GM19025 (cell line): ENCODE results near the gene ATXN2.
"Not testable (repeated sequence)": the region's sequence is repeated elsewhere in the genome, so short reads cannot be mapped to it uniquely, and the experiment has no call there.

Experiments used
- ATAC-seq: cut with Tn5 transposase; IDR thresholded peaks from one replicate; pipeline ENCODE4 v1.9.1; 2021; ENCODE audit warnings: mild to moderate bottlenecking, low read depth, moderate library complexity; ENCODE audit not compliant: unreplicated experiment

The ATXN2 gene

DNA sequence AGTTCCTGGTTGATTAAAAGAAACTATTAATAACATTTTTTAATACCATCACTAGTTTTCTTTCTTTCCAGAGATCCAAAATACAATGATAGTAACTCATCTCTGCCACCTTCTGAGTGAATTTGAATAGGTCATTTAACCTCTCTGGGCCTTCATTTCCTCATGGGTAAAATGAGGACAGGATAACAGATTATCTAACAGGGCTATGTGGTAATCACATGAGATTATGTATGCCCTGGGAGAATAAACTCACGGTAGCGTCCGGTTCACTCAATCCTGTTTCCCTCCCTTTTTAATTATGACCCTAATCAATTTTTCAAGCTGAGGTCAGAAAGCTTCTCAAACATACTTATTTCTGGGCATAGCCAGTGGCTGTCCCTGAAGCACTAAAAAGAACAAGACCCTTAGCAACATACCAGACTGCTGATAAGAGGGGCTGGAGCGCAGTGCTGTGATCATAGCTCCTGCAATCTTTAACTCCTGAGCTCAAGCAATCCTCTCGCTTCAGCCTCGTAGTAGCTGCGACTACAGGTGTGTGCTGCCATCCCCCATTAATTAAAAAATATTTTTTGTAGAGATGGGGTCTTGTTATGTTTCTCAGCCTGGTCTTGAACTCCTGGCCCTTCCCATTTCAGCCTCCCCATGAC, 24.2 kb downstream of the ATXN2 start:
- ATAC-seq = no peak

DNA sequence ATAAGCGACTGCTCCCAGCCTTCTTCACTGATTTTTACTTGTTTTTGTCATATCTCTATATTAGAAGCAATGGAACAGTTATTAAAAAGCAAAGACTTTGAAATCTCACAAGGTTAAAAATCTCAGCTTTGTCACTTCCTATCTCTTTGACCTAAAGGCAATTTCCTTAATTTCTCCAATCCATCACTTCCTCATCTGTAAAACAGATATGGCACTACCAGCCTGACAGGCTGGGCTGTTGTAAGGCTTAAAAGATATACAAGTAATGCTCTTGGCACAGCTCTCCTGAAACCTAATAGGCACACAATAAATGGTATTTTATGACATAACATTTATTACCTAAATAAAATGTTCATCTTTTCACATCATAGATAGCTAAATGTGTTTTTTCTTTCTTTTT, 25.6 kb downstream of the ATXN2 start:
- ATAC-seq = no peak

DNA sequence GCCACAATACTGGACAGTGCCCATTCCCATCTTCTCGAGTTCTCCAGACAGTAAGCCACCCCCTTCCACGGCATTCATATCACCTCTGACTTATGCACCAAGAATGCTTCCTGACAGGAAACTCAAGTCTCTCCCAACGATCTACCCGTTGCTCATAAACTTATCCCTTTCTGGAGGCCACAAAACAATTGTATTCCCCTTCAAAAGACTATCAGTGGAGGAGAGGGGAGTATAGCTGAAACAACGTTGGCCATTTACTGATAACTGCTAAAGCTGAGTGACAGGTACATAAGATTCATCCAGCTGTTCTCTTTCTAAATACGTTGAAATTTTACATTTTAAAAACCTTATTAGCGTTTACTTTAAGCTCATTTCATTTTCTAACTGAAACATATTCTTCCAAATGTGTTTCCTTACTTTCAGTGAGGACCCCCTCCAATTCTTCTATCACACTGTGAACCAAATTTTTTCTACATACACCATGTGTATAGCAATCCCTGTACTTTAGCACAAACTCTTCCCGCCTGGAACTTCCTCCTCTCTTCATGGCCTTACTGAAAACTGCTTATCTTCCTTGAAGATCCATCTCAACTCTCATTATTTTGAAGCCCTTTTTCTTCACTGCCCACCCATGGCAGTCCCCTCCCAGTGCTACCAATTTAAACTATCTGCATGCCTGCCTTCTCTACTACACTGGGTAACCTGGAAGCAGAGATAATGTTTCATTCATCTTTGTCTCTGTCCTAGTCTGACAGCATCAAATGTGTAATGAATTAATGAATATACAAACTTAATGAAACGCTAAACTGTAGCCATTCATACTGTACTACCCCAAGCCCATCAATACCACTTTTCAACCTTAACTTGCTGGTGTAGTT, 28.8 kb downstream of the ATXN2 start:
- no peak for ATAC-seq

DNA sequence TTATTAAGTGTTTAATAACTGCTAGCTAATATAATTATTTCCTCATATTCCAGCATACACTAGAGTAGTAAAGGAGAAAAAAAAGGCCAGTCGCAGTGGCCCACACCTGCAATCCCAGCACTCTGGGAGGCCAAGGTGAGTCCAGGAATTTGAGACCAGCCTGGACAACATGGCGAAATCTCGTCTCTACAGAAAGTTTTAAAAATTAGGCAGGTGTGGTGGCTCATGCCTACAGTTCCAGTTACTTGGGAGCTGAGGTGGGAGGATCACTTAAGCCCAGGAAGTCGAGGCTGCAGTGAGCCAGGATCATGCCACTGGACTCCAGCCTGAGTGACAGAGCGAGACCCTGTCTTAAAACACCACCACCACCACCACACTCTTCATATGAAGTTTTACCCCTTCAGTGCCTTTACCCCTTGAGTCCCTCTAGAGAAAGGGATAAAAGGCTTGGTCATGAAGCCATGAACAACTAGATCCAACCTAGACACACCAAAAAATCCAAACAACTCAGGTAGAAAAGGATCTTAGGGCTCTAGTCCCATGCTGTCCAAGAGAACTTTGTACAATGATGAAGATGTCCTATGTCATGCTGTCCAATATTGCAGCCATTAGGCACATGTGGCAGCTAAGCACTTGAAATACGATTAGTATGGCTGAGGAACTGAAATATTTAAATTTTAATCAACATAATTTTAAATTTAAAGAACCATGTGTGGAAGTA, 29.6 kb downstream of the ATXN2 start:
- ATAC-seq = no peak

DNA sequence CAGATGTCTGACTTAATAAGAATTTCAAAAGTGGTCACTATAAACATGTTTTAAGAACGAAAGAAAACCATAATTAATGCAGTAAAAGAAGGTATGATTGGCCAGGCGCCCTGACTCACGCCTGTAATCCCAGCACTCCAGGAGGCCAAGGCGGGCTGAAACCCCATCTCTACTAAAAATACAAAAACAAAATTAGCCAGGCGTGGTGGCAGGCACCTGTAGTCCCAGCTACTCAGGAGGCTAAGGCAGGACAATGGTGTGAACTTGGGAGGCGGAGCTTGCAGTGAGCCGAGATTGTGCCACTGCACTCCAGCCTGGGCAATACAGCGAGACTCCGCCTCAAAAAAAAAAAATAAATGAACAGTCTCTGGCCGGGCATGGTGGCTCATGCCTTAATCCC, 38.3 kb downstream of the ATXN2 start:
- ATAC-seq = not testable (repeated sequence)

DNA sequence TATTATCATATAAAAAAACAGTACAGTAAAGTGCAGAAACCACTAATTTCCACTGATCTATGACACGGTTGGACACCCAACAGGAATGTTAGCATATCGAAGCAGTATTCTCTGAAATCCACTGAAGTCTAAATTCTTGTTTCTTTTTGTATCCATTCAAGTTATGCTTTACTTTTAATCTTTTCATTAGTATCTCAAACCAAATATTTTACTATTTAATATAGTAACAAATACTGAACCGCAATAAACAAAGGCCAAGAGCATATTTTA, 41.1 kb downstream of the ATXN2 start:
- no peak for ATAC-seq

DNA sequence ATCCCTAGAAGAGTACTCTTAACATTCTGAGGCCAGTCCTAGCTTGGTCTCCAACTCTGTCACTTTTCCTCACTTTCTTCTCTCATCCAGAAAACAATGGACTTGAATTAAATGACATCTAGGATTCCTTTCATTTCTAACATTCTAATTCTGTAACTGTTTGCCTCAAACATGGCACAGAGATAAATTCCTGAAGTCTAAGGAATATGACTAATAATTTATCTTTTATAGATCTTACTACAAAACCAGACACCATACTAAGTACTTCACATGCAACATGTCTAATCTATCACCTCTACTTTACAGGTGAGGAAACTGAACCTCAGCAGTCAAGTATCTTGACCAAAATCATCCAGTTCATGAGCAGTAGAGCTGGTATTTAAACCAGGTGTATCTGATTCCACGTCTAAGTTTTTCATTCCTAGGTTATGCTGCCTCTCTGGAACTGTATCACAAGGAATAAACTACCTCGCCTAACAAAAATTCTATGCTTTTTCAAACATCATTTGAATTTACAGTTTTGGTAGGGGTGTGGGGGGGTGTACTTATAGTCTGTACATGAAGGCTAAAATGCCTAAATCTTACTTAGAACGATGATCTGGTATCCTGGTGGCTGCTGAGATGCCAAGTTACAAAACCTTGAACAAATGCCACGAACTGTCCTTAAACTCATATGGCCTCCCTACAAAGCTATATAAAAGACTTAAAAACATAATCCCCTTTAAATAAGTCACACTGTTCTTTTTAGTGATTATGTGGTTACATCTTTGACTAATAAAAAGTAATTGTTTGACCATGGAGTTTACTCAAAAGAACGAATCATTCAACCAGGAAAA, 41.6 kb downstream of the ATXN2 start:
- no peak for ATAC-seq

DNA sequence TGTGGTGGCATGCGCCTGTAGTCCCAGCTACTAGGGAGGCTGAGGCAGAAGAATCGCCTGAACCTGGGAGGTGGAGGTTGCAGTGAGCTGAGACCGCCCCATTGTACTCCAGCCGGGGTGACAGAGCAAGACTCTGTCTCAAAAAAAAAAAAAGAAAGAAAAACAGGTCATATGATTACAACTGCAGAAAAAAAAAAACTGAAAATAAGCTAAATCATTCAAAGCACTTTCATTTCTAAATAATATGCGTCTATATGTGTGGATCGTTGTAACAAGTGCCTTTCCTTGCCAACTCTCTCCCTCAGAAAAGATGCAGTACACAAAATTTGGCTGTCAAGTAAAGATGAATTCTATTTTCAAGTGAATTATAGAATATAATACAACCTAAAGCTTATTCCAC, 42.4 kb downstream of the ATXN2 start:
- no peak for ATAC-seq

DNA sequence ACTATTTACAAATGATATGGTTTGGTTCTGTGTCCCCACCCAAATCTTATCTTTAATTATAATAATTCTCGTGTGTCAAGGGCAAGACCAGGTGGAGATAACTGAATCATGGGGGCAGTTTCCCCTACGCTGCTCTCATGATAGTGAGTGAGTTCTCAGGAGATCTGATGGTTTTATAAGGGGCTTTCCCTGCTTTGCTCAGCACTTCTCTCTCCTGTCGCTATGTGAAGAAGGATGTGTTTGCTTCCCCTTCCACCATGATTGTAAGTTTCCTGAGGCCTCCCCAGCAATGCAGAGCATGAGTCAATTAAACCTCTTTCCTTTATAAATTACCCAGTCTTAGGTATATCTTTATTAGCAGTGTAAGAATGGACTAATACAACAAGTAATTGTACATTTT, 43.8 kb downstream of the ATXN2 start:
- not testable (repeated sequence) for ATAC-seq

DNA sequence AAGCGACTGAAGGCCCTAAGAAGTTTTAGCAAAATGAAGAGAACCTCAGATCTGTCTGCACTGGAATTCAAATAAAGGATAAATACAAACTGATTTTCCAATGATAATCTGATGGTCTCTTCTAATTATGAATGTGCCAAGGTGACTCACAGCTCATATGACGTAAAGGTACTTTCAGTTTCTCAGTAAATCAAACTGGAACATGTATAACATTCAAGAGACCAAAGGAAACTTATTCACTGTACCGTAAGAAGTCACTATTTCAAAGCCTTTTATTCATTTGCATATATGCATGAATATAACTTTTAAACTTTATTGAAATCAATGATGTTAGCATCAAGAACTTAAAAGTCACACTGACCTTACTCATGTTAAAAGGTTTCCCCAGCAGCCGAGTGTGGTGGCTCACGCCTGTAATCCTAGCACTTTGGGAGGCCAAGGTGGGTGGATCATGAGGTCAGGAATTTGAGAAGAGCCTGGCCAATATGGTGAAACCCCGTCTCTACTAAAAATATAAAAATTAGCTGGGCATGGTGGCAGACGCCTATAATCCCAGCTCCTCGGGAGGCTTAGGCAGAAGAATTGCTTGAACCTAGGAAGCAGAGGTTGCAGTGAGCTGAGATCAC, 52.2 kb downstream of the ATXN2 start:
- ATAC-seq = no peak

DNA sequence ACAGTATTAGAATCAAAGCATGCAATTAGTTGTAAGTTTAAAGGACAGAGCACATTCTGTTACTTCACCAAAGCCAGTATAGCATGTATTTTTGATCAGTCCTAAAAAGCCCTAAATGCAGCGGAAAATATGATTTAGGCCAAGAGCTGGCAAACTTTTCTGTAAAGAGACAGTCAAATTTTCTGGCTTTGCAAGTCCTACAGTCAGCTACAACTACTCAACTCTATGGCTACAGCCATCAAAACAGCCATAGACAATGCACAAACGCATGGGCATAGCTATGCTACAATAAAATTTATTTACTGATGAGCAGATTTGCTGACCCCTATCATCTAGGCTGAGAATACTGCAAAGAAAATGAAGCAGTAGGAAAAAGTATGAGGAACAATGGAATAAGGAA, 52.9 kb downstream of the ATXN2 start:
- no peak for ATAC-seq

DNA sequence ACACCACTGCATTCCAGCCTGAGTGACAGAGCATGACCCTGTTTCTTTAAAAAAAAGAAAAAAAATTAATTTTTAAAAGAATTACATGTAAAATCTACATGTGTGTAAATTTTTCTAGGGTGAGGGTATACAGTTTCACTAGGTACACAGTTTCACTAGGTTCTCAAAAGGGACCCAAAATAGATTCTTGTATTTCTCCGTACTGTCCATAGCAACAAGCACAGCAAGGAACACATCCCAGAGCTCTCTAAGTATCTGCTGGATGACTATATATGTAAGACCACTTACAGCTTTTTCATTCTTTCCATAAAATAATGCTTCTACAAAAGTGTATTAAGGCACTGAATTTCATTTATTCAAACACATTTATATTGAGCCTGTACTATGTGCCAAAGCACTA, 55.1 kb downstream of the ATXN2 start:
- ATAC-seq = no peak

DNA sequence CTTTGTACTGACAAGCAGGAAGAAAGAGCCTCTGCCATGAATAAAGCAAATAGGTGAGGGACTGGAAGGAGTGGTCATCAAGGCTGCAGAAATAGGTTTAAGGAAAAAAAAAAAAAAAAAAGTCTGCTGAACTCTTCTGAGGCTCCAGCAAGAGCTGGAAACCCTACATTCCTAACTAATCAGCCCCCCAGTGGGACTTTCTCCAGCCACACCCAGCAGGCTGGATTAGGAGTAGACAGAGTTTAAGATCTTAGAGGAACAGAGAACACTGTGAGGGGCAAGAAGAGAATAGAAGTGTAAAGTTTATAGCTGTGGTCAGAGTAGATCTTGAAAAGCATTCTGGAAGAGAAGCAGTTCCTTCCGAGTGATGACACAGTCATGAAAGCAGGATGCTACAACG, 66.4 kb downstream of the ATXN2 start:
- no peak for ATAC-seq

DNA sequence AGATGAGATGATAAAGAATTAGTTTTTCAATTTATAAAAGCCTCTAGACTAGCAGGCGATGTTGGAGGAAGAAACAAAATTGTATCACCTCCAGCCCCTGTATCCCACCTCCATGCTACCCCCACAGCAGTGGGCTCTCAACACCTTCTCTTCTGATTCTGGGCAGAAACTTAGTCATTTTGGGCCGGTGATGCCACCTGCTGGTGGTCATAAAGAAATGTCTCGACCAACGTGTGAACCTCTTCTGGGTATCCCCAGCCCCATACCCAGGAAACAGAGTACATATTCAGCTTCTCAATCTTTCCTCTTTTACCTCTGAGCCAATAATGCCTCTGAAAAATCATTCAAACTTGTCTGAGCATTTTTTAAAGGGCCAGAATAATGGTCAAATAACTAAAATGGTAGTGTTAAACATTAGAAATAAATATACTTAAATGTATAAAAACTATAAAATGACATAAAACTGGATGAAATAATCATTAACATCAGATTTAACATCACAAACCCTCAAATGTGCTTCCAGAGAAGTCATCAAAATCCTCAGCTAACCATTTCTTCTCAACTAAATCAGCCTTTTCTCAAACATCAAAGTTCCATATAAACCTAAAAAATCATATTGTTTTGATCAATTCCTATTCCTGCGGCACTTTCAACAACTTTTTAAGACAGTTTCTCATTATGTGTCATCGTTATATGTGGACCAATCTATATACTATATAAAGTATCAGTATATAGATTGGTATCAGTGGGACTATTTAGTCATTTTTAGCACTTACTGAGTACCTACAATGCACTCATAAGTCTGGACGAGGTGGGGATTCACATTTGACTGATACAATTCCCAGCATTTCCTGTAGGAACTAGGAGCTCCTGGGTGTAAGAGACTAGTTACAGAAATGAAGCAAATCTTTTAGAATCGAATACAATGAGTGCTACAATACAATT, 69.4 kb downstream of the ATXN2 start:
- no peak for ATAC-seq

DNA sequence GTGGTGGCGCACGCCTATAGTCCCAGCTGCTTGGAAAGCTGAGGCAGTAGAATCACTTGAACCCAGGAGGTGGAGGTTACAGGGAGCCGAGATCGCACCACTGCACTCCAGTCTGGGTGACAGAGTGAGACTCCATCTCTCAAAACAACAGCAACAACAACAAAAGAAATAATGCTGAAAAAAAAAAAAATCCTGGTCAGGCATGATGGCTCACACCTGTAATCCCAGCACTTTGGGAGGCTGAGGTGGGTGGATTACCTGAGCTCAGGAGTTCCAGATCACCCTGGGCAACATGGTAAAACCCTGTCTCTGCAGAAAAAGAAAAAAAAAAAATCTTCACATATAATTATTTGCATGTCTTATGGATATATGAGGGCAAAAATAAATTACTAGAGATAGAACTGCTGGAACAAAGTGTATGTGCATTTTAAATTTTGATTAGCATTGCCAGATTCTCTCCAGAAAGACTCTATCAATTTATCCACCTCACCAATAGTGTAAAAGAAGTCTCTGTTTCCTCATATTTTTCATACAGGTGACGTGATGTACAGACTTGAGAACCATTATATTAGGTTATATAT, 75.4 kb downstream of the ATXN2 start:
- no peak for ATAC-seq

DNA sequence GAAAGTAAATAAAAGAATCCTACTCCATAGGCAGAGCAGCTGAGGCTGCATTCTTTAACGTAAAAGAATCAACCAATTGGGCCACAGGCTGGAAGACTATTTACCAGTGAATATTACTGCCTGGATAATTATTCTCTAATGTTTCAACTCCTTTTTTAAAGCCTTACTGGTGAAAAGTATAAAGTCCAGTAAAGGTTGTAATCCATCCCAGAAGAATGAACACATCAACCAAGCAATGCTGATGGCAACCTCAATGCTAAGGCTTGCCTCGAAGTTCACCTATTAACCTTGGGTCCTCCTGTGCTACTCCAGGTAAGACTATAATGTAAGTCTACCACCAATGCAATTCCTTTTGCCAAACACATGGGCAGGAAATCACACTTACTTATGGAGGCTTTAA, 77.3 kb downstream of the ATXN2 start:
- ATAC-seq = no peak

DNA sequence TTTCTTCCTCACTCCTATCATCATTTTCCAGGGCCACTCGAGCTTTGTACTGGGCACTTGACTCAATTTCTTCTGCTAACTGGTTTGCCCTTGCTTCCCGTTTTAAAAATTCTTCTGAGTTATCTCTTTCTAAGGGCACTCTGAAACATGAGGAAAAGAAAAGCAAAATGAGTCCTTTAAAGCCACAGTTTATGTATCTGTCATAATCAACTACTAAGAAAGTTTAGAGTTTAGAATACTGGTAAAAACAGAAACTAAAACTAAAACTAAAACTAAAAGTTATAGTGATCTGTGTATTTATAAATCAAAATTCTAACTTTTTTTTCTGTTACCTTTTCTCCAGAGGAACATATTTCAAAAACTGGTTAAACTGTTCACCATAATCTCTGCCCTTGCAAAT, 79.2 kb downstream of the ATXN2 start:
- ATAC-seq = no peak

DNA sequence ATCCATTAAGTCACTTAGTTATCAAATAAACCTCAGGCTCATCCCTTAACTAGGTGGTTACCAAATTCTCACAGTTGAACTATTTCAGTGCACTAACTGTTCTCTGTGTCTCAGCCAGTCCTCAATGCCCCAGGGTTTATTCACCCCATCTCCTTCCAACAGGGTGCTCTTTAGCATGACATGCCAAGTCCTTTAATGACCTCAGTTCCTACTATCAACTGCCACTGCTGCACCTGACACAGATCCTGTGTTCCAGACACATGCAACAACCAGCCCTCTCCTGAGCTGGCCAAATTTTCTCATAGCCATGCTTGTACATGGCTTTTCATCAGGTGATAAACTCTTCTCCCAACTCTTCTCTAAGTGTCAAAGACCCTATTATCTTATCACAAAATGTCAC, 80.0 kb downstream of the ATXN2 start:
- ATAC-seq = no peak

DNA sequence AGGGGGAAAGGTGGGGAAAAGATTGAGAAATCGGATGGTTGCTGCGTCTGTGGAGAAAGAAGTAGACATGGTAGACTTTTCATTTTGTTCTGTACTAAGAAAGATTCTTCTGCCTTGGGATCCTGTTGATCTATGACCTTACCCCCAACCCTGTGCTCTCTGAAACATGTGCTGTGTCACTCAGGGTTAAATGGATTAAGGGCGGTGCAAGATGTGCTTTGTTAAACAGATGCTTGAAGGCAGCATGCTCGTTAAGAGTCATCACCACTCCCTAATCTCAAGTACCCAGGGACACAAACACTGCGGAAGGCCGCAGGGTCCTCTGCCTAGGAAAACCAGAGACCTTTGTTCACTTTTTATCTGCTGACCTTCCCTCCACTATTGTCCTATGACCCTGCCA, 91.4 kb downstream of the ATXN2 start:
- not testable (repeated sequence) for ATAC-seq
